Activated CD8-positive, alpha-beta memory T cell treated with anti-CD3 and anti-CD28 coated beads, Interleukin-2, amount 10 ng/mL, durations not matched to agents 7 days and 5 days (primary cell): Measurements from ENCODE around the gene LRRC47. TPM values are rescaled to one million over a fixed set of nuclear protein-coding genes. Genes with fewer than 3 reads are reported as not detected.

Experiments
- ATAC-seq: fragments of 150-1000 bp; cut with Tn5 transposase; one replicate; pipeline ENCODE4 v1.10.0; 2021; ENCODE audit warnings: moderate library complexity
- CTCF ChIA-PET: fragments of 350-600 bp; sonication (Branson Sonifier 250); formaldehyde crosslinking; loops from one replicate; lab custom pipeline; 2021; ENCODE audit warnings: antibody characterized with exemption; lab: Charles Lee
- DNase-seq: peaks from one replicate; pipeline ENCODE4 v3.0.0-alpha.2; 2020
- H3K27ac Mint-ChIP-seq: one replicate; pipeline ENCODE4 v1.8.0; 2021; ENCODE audit warnings: mild to moderate bottlenecking, mixed read lengths
- H3K27me3 Mint-ChIP-seq: one replicate; pipeline ENCODE4 v1.8.0; 2021; ENCODE audit warnings: mixed read lengths
- H3K36me3 Mint-ChIP-seq: one replicate; pipeline ENCODE4 v1.8.0; 2021; ENCODE audit warnings: mild to moderate bottlenecking, mixed read lengths
- H3K4me1 Mint-ChIP-seq: one replicate; pipeline ENCODE4 v1.8.0; 2021; ENCODE audit warnings: mixed read lengths
- H3K4me3 Mint-ChIP-seq: one replicate; pipeline ENCODE4 v1.8.0; 2021; ENCODE audit warnings: mild to moderate bottlenecking, moderate library complexity, mixed read lengths
- H3K9me3 Mint-ChIP-seq: one replicate; pipeline ENCODE4 v1.8.0; 2022; ENCODE audit warnings: low read depth, mixed read lengths
- total RNA-seq, 2 experiments: library from RNA; stranded (reverse); gene quantifications; one replicate each; pipeline ENCODE4 v1.2.3, GENCODE V29; 2021

Gene LRRC47
- total RNA-seq, 2 experiments from 2014 or later, result 31.8 to 42.6 TPM

DNA sequence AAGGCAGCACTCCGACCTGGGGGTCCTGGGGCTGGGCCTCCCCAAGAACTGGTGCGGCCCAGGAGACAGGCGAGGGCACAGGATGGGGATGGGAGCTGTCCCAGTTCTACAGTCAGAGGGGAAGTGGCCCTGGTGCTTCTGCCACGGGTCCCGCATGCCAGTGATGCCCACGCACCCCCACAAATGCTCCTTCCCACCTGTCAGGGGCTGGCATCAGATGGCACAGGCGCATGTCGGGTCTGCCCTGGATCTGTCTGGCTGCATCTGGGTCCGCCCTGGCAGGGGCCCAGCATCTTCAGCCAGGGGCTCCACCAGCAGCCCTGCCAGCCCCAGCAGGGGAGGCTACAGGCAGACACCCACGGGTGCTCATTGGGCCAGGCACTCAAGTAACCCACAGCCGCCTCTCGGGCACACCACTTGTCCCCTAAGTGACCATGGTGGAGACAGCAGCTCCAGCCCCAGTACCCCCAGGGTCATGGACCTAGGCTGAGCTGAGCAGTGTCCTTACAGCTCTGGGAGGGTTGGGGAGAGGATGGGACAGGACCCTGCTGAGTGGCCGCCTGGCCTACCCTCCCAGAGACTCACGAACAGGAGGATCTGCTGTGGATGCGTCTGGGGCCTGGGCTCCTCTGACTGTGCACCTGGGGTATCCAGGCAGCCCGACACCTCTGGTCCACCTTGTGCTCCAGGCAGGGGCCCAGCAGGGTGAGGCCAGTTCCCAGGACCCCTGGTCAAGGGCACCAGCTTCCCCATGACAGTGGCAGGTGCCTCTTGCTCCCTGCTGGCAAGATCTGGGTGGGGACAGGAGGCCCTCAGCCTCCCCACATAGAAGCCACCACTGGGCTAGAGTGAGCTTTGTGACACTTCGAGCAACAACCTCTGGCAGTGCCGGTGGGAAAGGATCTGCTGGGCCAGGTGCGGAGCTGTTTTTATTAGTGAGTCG is 18.4 kb downstream of the LRRC47 start:
- Mint-ChIP-seq H3K4me1 (peaks cover 2% of the 10 kb centered on the region), H3K27ac (no peak overlapping the region), H3K4me3 (no peak overlapping the region), H3K36me3 (peaks cover 18% of the 10 kb centered on the region), H3K9me3 (no peaks in the 10 kb centered on the region), H3K27me3 (no peaks in the 10 kb centered on the region)
- ATAC-seq (no peak), DNase-seq (no peak)
- CTCF ChIA-PET, result interaction anchor here (0.7 kb wide), 1 partner anchor 129 kb away, joined by 4 read pairs; no protein-coding TSS in a partner anchor

DNA sequence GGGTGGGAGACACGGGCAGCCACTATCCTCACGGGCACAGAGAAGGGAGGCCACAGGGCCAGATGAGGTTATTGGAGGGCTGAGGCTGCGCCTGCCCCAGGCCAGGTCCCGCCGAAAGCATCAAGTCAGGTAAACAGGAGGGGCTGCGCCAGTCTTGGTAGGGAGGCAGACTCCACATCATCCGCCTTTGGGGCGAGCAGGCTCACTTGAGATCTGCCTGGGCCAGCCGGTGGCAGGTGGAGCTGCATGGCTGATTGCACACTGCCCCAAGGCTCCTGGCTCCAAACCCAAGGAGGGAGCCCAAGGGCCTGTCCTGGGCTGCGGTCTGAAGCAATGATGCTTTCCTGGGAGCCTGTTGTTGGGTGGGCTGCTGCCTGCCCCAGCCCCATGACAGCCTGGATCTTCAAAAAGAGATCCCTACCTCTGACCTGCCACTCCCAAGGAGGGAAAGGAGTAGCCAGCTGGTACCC is 19.2 kb downstream of the LRRC47 start:
- H3K4me3 Mint-ChIP-seq, result no peak overlapping the region
- DNase-seq (no peak), ATAC-seq (no peak)
- H3K4me1 Mint-ChIP-seq, result peaks cover 2% of the 10 kb centered on the region
- H3K9me3 Mint-ChIP-seq, result no peaks in the 10 kb centered on the region
- CTCF ChIA-PET, result interaction anchor here (1.6 to 3.9 kb wide), 2 partner anchors 19 to 26 kb away, joined by 10 to 25 read pairs; partner anchors contain the start of gene LRRC47
- H3K36me3 Mint-ChIP-seq, result peaks cover 14% of the 10 kb centered on the region
- no peak overlapping the region for H3K27ac Mint-ChIP-seq
- no peaks in the 10 kb centered on the region for H3K27me3 Mint-ChIP-seq

DNA sequence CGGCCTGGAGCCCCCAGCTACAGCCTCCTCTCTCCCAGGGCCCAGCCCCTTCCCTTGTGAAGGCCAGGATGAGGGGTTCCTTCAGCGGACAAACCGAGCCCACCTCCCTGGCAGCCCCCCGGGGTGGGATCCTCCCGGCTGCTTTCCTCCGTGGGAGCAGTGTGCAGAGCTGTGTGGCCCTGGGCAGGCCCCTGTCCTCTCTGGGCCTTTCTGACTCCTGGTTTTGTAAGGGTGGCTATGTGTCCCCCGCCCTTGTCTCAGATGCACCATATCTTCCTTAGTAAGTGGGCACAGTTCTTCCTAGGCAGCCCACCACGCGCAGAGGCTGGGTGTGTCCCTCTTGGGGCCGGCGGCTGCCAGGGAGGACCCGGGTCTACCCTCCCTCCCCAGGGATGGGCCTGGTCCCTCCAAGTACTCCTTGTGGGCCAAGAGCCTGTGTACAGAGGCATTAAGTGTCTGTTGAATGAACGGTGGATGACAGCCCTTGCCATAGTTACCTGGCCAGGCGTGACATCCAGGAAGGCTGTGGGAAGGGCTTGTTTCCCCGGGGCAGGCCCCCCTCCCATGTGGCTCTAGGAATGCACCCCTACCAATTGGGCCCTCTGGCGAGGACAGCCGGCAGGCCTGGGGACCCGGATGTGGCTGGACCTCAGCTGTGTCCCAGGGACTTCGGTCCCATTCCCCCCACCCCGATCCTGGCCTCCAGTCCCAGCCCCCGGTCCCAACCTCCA is 19.9 kb downstream of the LRRC47 start:
- Mint-ChIP-seq H3K27ac (no peak overlapping the region), H3K9me3 (no peaks in the 10 kb centered on the region), H3K27me3 (no peaks in the 10 kb centered on the region), H3K4me3 (no peak overlapping the region), H3K4me1 (peaks cover 2% of the 10 kb centered on the region), H3K36me3 (peaks cover 10% of the 10 kb centered on the region)
- no peak for ATAC-seq
- no peak for DNase-seq
- CTCF ChIA-PET, result interaction anchor here (0.7 to 3.9 kb wide), 8 partner anchors 10 to 127 kb away, joined by 3 to 25 read pairs (median 5); partner anchors contain the start of gene LRRC47

DNA sequence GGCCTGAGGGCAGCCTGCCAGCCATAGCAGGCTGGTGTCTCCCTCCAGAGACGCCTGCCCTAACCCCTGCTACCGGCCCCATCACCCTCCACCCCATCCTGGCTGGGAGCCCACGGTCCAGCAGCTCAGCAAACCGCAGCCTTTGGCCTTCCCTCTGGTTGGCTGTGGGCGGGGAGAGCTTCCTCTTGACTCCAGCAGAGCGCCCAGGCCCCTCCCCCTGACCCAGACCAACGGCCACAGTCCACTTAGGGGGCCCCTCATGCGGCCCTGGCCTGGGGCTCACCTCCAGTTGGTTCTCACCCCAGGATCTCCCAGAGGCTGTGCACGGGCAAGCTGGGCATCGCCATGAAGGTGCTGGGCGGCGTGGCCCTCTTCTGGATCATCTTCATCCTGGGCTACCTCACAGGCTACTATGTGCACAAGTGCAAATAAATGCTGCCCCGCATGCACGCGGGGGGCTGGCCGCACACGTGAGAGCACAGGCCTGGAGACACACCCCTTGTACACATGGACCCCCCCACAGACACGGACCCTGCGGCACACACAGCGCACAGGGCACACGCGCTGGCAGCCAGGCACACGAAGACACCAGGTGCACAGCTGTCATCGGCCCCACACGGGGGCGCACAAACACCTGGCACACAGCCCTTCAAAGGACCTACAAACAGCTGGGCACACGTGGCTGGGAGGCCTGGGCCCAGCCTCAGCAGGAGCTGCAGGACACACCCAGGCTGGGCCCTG is 20.6 kb downstream of the LRRC47 start:
- DNase-seq (peak; percentile 55), ATAC-seq (peak; percentile 36)
- H3K4me1 Mint-ChIP-seq, result peaks cover 2% of the 10 kb centered on the region
- peaks cover 8% of the 10 kb centered on the region for H3K36me3 Mint-ChIP-seq
- H3K4me3 Mint-ChIP-seq, result no peak overlapping the region
- H3K9me3 Mint-ChIP-seq, result no peaks in the 10 kb centered on the region
- H3K27ac Mint-ChIP-seq, result no peak overlapping the region
- CTCF ChIA-PET, result interaction anchor here (0.7 to 3.9 kb wide), 8 partner anchors 10 to 127 kb away, joined by 3 to 25 read pairs (median 5); partner anchors contain the start of gene LRRC47
- no peaks in the 10 kb centered on the region for H3K27me3 Mint-ChIP-seq

DNA sequence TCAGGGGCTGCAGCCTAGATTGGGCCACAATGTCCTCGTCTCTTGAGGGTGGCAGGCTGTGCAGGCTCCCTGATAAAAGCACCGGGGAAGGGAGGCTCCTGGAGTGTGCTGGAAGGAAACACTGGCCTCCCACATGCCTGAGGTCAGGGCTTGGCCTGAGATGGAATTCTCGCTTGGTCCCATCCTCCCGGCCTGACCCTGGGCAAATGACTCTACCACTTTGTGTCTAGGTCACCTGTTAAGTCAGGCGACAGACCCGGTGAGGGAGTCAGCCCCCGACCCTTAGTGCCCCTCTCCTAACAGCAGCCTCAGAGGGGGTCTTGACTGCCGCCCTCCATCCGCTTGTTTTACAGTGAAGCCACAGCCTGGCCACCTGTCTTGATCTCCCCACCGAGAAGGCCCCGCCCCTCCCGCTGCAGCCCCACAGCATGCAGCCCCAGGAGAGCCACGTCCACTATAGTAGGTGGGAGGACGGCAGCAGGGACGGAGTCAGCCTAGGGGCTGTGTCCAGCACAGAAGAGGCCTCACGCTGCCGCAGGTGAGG is 21.3 kb downstream of the LRRC47 start:
- CTCF ChIA-PET, result interaction anchor here (3.9 kb wide), 1 partner anchor 28 kb away, joined by 25 read pairs; no protein-coding TSS in a partner anchor
- Mint-ChIP-seq H3K27ac (no peak overlapping the region), H3K4me1 (peaks cover 2% of the 10 kb centered on the region), H3K27me3 (no peaks in the 10 kb centered on the region), H3K36me3 (peaks cover 3% of the 10 kb centered on the region), H3K9me3 (no peaks in the 10 kb centered on the region), H3K4me3 (no peak overlapping the region)
- DNase-seq (no peak), ATAC-seq (no peak)

DNA sequence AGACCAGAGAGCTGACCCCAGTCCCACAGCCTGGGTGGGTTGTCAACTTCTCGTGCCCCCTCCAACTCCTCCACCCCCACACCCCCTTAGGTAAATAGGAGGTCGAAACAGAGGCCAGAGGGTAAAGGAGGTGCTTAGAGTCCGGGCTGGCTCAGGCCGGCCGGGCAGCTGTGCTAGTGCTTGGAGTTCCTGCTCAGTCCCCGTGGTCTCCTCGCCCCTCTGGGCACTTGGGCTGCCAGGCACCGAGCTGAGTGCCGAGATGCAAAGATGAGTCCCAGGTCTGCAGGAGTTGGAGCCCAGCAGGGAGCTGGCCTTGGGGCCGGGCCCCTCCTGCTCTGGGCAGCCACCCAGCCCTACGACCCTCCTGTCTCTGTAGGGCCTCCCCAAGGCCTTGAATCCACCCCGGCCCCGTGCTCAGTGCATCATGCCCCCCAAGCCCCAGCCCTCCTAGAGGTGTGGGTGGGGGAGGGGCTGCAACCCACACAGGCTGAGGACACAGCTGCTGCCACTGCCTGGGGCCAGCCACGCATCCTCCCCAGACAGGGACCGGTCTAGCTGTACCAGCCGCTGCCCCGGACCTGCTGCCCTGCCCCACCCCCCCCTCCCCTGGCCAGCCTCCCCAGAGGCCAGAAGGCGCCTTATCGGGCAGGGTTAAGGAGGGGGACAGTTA is 21.9 kb downstream of the LRRC47 start:
- no peak for DNase-seq
- no peaks in the 10 kb centered on the region for H3K36me3 Mint-ChIP-seq
- H3K27me3 Mint-ChIP-seq, result no peaks in the 10 kb centered on the region
- no peaks in the 10 kb centered on the region for H3K9me3 Mint-ChIP-seq
- ATAC-seq, result no peak
- H3K4me3 Mint-ChIP-seq, result no peak overlapping the region
- H3K27ac Mint-ChIP-seq, result no peak overlapping the region
- CTCF ChIA-PET, result interaction anchor here (1.0 to 3.9 kb wide), 2 partner anchors 22 to 28 kb away, joined by 3 to 25 read pairs; partner anchors contain the start of gene LRRC47
- peaks cover 2% of the 10 kb centered on the region for H3K4me1 Mint-ChIP-seq

DNA sequence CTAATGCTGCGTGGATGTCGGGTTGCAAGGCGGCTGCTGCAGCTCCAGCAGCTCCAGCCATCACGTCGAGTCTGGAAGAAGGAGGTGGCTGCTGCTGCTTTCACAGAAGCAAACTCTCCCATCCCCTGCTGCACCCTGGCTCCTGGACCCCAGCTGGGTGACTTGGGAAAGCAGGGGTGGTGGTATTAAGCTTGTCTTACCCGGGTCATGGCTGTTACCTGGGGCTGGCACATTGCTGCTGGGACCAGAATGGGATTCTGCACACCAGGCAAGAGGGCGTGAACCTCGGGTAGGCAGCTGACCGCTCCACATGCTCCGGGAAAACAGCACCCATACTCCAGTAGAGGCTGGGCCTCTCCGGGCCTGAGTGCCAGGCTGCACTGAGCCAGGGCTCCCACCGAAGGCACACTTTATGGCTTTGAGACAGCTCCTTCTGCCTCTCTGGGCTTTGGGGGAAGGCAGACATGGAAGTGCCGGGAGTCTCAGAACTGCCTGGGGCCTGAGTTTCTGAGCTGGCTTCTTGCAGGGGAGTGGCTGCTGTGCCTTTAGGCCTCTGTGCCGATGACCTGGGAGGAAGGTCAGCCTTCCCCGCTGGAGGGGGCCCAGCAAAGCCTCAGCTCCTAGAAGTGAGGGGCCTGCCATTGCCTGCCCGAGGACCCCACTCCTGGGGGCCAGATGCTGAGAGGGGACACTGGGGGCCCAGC is 22.6 kb downstream of the LRRC47 start:
- Mint-ChIP-seq H3K27ac (no peak overlapping the region), H3K9me3 (no peaks in the 10 kb centered on the region), H3K36me3 (no peaks in the 10 kb centered on the region), H3K4me3 (no peak overlapping the region), H3K4me1 (peaks cover 2% of the 10 kb centered on the region), H3K27me3 (no peaks in the 10 kb centered on the region)
- no peak for ATAC-seq
- no peak for DNase-seq
- CTCF ChIA-PET, result interaction anchor here (1.0 to 3.9 kb wide), 2 partner anchors 22 to 29 kb away, joined by 3 to 25 read pairs; partner anchors contain the start of gene LRRC47

DNA sequence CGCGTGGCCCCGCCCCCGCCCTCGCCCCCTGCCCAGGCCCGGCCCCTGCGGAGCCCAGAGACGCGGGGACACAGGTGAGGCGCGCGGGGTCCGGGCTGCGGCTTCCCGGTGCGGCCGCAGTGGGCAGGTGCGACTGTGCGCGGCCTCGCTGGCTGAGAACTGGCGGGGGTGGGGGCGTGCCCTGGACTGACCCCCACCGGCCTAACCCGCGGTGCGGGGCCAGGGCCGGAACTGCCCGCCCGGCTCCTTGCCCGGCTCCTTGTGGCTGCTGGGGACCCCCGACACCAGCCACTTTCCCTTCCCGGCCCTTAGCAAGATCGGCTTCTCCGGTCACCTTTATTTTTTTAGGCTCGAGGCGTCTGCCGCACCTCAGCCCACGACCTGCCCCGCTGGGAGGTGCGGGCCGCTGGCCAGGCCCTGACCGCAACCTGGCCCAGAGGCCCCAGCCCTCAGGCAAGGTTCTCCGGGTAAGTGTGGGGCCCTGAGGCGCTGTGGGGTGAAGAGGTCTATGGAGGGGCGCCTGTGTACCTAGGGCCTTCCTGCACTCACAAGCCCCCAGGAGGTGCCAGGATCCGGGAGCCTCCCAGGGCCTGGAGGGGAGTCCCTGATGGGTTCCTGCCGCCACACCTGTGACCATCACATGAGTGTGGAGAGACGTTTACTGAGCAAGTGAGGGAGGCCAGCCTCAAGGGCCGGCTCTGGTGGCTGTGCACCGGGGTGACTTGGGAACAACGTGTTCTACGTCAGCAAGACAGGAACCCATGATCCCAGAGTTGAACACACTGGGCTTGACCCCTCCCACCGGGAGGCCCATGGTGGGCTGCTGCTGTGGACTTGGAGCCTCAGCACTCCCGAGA is 23.4 kb downstream of the LRRC47 start, which contains the start of gene SMIM1:
SMIM1 (plus strand) TSS at position 35 of the 857 bp plus-strand sequence. CDS start 2,625 bp downstream, outside the sequence.
- no peaks in the 10 kb centered on the region for H3K36me3 Mint-ChIP-seq
- CTCF ChIA-PET, result interaction anchor here (1.0 to 3.9 kb wide), 2 partner anchors 23 to 30 kb away, joined by 3 to 25 read pairs; partner anchors contain the start of gene LRRC47
- DNase-seq (no peak), ATAC-seq (no peak)
- peak within 1 kb of the TSS; percentile 45 for H3K4me3 Mint-ChIP-seq
- H3K27ac Mint-ChIP-seq, result no peak within 1 kb of the TSS
- H3K4me1 Mint-ChIP-seq, result peaks cover 2% of the 10 kb centered on the region
- no peaks in the 10 kb centered on the region for H3K9me3 Mint-ChIP-seq
- no peaks in the 10 kb centered on the region for H3K27me3 Mint-ChIP-seq

DNA sequence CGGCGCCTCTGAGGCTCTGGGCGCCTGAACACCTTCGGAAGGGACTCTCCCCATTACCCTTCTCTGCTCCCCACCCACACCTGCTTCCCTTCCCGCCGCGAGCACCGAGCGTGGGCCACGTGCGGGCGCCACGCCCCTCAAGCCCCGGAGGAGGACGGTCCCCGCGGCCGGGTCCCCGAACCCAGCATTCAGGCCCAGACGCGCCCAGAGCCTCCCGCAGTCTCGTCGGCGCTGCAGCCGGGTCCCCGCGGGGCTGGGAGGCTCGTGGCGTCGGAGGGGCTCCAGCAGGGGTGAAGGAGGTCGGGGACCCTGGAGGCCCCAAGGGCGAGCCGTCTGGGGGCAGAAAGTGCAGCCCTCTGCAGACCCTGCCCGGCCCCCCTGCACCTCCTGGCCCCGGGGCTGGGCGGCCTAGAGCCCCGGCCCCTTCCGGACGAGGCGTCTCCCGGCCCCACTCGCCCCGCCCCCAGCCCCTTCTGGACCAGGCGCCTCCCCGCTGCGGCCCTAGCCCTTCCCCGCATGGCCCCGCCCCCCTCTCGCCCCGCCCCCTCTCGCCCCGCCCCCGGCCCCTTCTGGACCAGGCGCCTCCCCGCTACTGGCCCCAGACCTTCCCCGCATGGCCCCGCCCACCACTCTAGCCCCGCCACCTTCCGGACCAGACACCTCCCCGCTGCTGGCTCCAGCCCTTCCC is 24.1 kb downstream of the LRRC47 start:
- Mint-ChIP-seq H3K27ac (no peak overlapping the region), H3K36me3 (no peaks in the 10 kb centered on the region), H3K9me3 (no peaks in the 10 kb centered on the region), H3K27me3 (no peaks in the 10 kb centered on the region), H3K4me1 (peaks cover 2% of the 10 kb centered on the region), H3K4me3 (peak overlapping the region; percentile 45)
- CTCF ChIA-PET, result no interaction called here
- DNase-seq (peak; percentile 93), ATAC-seq (peak; percentile 84)
